ENCODE results near the gene FBXL2.

DNA sequence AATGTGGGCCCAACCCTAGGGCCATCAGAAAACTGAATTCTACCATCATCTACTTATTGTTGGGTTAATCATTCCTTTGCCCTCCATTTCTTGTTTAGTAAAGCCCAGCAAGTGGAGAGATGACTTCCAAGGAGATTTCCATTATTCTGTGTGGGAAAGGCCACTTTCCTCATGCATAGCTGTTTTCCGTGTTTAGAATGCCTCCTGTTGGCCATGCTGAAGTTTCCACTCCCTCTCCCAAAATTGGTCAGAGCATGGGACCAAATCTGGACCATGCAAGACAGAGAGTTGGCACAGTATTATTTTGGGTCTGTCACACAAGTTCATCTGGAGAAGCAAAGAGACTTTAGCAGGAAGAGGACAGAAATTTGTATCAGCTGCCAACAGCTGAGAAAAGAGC is 43.4 kb upstream of the FBXL2 start:
- TF ChIP-seq CEBPB (IDR thresholded peaks at IDR 0.05; ENCODE audit: low read depth, low read length): no peak
- no peak for TF ChIP-seq TCF12 (IDR thresholded peaks at IDR 0.05; ENCODE audit: low read depth, low read length)
- TF ChIP-seq, protein P1, sequence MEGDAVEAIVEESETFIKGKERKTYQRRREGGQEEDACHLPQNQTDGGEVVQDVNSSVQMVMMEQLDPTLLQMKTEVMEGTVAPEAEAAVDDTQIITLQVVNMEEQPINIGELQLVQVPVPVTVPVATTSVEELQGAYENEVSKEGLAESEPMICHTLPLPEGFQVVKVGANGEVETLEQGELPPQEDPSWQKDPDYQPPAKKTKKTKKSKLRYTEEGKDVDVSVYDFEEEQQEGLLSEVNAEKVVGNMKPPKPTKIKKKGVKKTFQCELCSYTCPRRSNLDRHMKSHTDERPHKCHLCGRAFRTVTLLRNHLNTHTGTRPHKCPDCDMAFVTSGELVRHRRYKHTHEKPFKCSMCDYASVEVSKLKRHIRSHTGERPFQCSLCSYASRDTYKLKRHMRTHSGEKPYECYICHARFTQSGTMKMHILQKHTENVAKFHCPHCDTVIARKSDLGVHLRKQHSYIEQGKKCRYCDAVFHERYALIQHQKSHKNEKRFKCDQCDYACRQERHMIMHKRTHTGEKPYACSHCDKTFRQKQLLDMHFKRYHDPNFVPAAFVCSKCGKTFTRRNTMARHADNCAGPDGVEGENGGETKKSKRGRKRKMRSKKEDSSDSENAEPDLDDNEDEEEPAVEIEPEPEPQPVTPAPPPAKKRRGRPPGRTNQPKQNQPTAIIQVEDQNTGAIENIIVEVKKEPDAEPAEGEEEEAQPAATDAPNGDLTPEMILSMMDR (IDR thresholded peaks at IDR 0.05; ENCODE audit: control extremely low read depth in 1 of 3, insufficient read depth in 1 of 3, low read depth in 1 of 3, low read length in 3 of 3): no peak
- no peak for TF ChIP-seq ZNF274 (IDR thresholded peaks at IDR 0.05; ENCODE audit: borderline replicate concordance, extremely low read depth, low read length)
- TF ChIP-seq POLR2A (IDR thresholded peaks at IDR 0.05; ENCODE audit: control extremely low read depth in 1 of 2, low read depth in 2 of 2, low read length in 2 of 2): no peak
- TF ChIP-seq CBX8 (IDR thresholded peaks at IDR 0.05; ENCODE audit: borderline replicate concordance, low read depth, low read length): no peak
- no peak for TF ChIP-seq GABPA (IDR thresholded peaks at IDR 0.05; ENCODE audit: borderline replicate concordance, insufficient read depth, low read length)
- no peak for TF ChIP-seq GTF2F1 (IDR thresholded peaks at IDR 0.05; ENCODE audit: borderline replicate concordance, low read depth, low read length)

Data from H1 (cell line).